ENCODE data around the gene DENND1B.

DNA sequence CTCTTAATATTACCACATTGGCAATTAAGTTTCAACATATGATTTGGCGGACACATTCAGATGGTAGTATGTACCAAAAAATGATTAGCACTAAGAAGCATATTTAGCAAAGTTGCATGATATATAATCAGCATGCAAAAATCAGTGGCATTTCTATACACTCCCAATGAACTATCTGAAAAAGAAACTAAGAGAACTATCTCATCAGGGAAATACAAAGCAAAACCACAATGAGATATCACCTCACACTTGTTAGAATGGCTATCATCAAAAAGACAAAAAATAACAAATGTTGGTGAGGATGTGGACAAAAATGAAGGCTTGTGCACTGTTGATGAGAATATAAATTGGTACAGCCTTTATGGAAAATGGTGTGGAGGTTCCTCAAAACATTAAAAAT, 31.4 kb upstream of the DENND1B start:
- TF ChIP-seq, protein P1, sequence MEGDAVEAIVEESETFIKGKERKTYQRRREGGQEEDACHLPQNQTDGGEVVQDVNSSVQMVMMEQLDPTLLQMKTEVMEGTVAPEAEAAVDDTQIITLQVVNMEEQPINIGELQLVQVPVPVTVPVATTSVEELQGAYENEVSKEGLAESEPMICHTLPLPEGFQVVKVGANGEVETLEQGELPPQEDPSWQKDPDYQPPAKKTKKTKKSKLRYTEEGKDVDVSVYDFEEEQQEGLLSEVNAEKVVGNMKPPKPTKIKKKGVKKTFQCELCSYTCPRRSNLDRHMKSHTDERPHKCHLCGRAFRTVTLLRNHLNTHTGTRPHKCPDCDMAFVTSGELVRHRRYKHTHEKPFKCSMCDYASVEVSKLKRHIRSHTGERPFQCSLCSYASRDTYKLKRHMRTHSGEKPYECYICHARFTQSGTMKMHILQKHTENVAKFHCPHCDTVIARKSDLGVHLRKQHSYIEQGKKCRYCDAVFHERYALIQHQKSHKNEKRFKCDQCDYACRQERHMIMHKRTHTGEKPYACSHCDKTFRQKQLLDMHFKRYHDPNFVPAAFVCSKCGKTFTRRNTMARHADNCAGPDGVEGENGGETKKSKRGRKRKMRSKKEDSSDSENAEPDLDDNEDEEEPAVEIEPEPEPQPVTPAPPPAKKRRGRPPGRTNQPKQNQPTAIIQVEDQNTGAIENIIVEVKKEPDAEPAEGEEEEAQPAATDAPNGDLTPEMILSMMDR (IDR thresholded peaks at IDR 0.05) = no peak
- TF ChIP-seq POLR2AphosphoS5 (IDR thresholded peaks at IDR 0.05) = no peak

All from breast epithelium (tissue), 3 donors.